GM23248 (cell line): ENCODE results near the gene TNFAIP3. TPM values are rescaled to one million over a fixed set of nuclear protein-coding genes. Genes with fewer than 3 reads are reported as not detected.

ENCODE experiments used
- DNase-seq: peaks from one replicate; pipeline ENCODE4 v3.0.0-alpha.2; 2015
- H2AFZ ChIP-seq: fragments of 200-600 bp; sonication (generic); 2 replicates; pipeline ENCODE4 v1.6.1; 2016; ENCODE audit warnings: antibody characterized with exemption
- H3F3A ChIP-seq: fragments of 200-600 bp; sonication (generic); 2 replicates; pipeline ENCODE4 v1.6.1; 2016; ENCODE audit warnings: mild to moderate bottlenecking, antibody characterized with exemption, mixed run types; ENCODE audit not compliant: insufficient read depth
- H3K27ac ChIP-seq: fragments of 200-600 bp; sonication (generic); 2 replicates; pipeline ENCODE4 v1.5.1; 2016; ENCODE audit warnings: mild to moderate bottlenecking
- H3K27me3 ChIP-seq: fragments of 200-600 bp; sonication (generic); replicated peaks from 2 replicates; pipeline ENCODE4 v1.6.1; 2016; ENCODE audit warnings: mild to moderate bottlenecking; ENCODE audit not compliant: insufficient read depth
- H3K36me3 ChIP-seq: fragments of 200-600 bp; sonication (generic); 2 replicates; pipeline ENCODE4 v1.6.1; 2016; ENCODE audit warnings: low read depth, mild to moderate bottlenecking
- H3K4me1 ChIP-seq: fragments of 200-600 bp; sonication (generic); 2 replicates; pipeline ENCODE4 v1.6.1; 2016; ENCODE audit warnings: mild to moderate bottlenecking; ENCODE audit not compliant: insufficient read depth
- H3K4me2 ChIP-seq: fragments of 200-600 bp; sonication (generic); one replicate; pipeline ENCODE4 v1.6.1; 2016; ENCODE audit warnings: mild to moderate bottlenecking; ENCODE audit not compliant: unreplicated experiment
- H3K4me3 ChIP-seq: fragments of 200-600 bp; sonication (generic); 2 replicates; pipeline ENCODE4 v1.5.1; 2016; ENCODE audit warnings: mild to moderate bottlenecking
- H3K79me2 ChIP-seq: fragments of 200-600 bp; sonication (generic); 2 replicates; pipeline ENCODE4 v1.6.1; 2016; ENCODE audit warnings: mild to moderate bottlenecking; ENCODE audit not compliant: insufficient read depth
- H3K9ac ChIP-seq: fragments of 200-600 bp; sonication (generic); 2 replicates; pipeline ENCODE4 v1.6.1; 2016; ENCODE audit warnings: mild to moderate bottlenecking
- H3K9me2 ChIP-seq: fragments of 200-600 bp; sonication (generic); 2 replicates; pipeline ENCODE4 v1.6.1; 2016; ENCODE audit warnings: mixed run types, mild to moderate bottlenecking, moderate library complexity; ENCODE audit not compliant: insufficient read depth
- H3K9me3 ChIP-seq: fragments of 200-600 bp; sonication (generic); one replicate; pipeline ENCODE4 v1.6.1; 2017; ENCODE audit warnings: low read depth
- H4K20me1 ChIP-seq: fragments of 200-600 bp; sonication (generic); 2 replicates; pipeline ENCODE4 v1.6.0; 2016; ENCODE audit not compliant: insufficient read depth
- EZH2 ChIP-seq: fragments of 200-600 bp; sonication (generic); IDR thresholded peaks from 2 replicates; pipeline ENCODE4 v1.6.1; 2018; ENCODE audit warnings: antibody characterized with exemption, mild to moderate bottlenecking; ENCODE audit not compliant: insufficient read depth, poor library complexity, severe bottlenecking
- EZH2phosphoT487 ChIP-seq: fragments of 200-600 bp; sonication (generic); IDR thresholded peaks from 2 replicates; pipeline ENCODE4 v1.6.1; 2018; ENCODE audit warnings: antibody characterized with exemption, moderate library complexity, mild to moderate bottlenecking, low read depth; ENCODE audit not compliant: insufficient read depth
- WGBS, 2 experiments: methylation state at CpG; one replicate each; pipeline ENCODE4 v1.1.6; 2015 to 2017; ENCODE audit warnings: low lambda C conversion rate in 2 of 2, low coverage in 1 of 2; ENCODE audit errors: missing lambda C conversion rate in 2 of 2; 5-methylcytosine and 5-hydroxymethylcytosine counted together
- in situ Hi-C: fragments of 300-500 bp; cut with MboI; formaldehyde crosslinking; loops from 2 replicates; pipeline ENCODE4 v1.15.0; 2020
- polyA plus RNA-seq: library from polyadenylated mRNA; unstranded; fragments of >200 nt; fragmentation: Nextera tagmentation; extraction: Ambion mirVana; gene quantifications from 2 replicates; pipeline ENCODE4 v1.2.1, GENCODE V29; 2016
- total RNA-seq: library from RNA; depleted of rRNA; stranded (reverse); fragments of >200 nt; shearing (Covaris generic); gene quantifications from 2 replicates; pipeline ENCODE4 v1.2.3, GENCODE V29; 2014

TNFAIP3 gene
- total and polyA plus RNA-seq, 2 experiments from 2014 or later: 2.7 to 6.3 TPM

- Histone ChIP-seq H3K4me3 (no peak overlapping the region), H3K27ac (no peak overlapping the region), H2AFZ (no peak overlapping the region), H3K9me3 (no peaks in the 10 kb centered on the region), H3K9me2 (no peaks in the 10 kb centered on the region), H3K4me2 (no peak overlapping the region), H4K20me1 (no peaks in the 10 kb centered on the region), H3K36me3 (no peaks in the 10 kb centered on the region), H3K79me2 (no peaks in the 10 kb centered on the region), H3K27me3 (no peaks in the 10 kb centered on the region), H3F3A (no peaks in the 10 kb centered on the region), H3K4me1 (peaks cover 10% of the 10 kb centered on the region), H3K9ac (no peak overlapping the region)
- no peak for TF ChIP-seq EZH2
- TF ChIP-seq EZH2phosphoT487: no peak
- DNase-seq: no peak
- in situ Hi-C loops: no loop called here
Measured at GRCh38 chr6:137913996-137914529, 47.0 kb downstream of the TNFAIP3 start.

- H3K79me2 ChIP-seq: no peaks in the 10 kb centered on the region
- in situ Hi-C loops: no loop called here
Measured at GRCh38 chr6:137914530-137915193, 47.6 kb downstream of the TNFAIP3 start.

GRCh38 chr6:137915790-137916189, 48.7 kb downstream of the TNFAIP3 start:
- no peaks in the 10 kb centered on the region for H3K27me3 ChIP-seq
- H2AFZ ChIP-seq: no peak overlapping the region
- TF ChIP-seq EZH2 (no peak), EZH2phosphoT487 (no peak)
- no peaks in the 10 kb centered on the region for H3K36me3 ChIP-seq
- no peaks in the 10 kb centered on the region for H3K79me2 ChIP-seq
- WGBS, 2 experiments: 76 to 79% methylated on average over 4 of the region's 4 CpGs
- DNase-seq: no peak
- H3K4me1 ChIP-seq: peaks cover 3% of the 10 kb centered on the region
- H3K9ac ChIP-seq: no peak overlapping the region
- H4K20me1 ChIP-seq: no peaks in the 10 kb centered on the region
- in situ Hi-C loops: no loop called here
- H3K9me3 ChIP-seq: no peaks in the 10 kb centered on the region
- no peak overlapping the region for H3K4me2 ChIP-seq
- no peaks in the 10 kb centered on the region for H3F3A ChIP-seq
- H3K27ac ChIP-seq: no peak overlapping the region
- no peak overlapping the region for H3K4me3 ChIP-seq
- H3K9me2 ChIP-seq: no peaks in the 10 kb centered on the region

More at GRCh38 chr6:137914530-137915193, 47.6 kb downstream of the TNFAIP3 start:
- 90 to 92% methylated on average over 4 of the region's 4 CpGs for WGBS, 2 experiments
- H3K4me2 ChIP-seq: no peak overlapping the region
- no peak overlapping the region for H2AFZ ChIP-seq
- no peaks in the 10 kb centered on the region for H3K9me3 ChIP-seq
- H3K9me2 ChIP-seq: no peaks in the 10 kb centered on the region
- H3K27ac ChIP-seq: no peak overlapping the region
- no peaks in the 10 kb centered on the region for H3K27me3 ChIP-seq
- no peaks in the 10 kb centered on the region for H3F3A ChIP-seq
- H3K36me3 ChIP-seq: no peaks in the 10 kb centered on the region
- H3K4me1 ChIP-seq: peaks cover 10% of the 10 kb centered on the region
- no peak overlapping the region for H3K4me3 ChIP-seq
- TF ChIP-seq EZH2phosphoT487: no peak
- TF ChIP-seq EZH2: no peak
- H4K20me1 ChIP-seq: no peaks in the 10 kb centered on the region
- DNase-seq: no peak
- H3K9ac ChIP-seq: no peak overlapping the region

- H4K20me1 ChIP-seq: no peaks in the 10 kb centered on the region
- TF ChIP-seq EZH2phosphoT487 (no peak), EZH2 (no peak)
Measured at GRCh38 chr6:137917551-137918325, 50.7 kb downstream of the TNFAIP3 start.

More at GRCh38 chr6:137917551-137918325, 50.7 kb downstream of the TNFAIP3 start:
- no peaks in the 10 kb centered on the region for H3K9me3 ChIP-seq
- no peak overlapping the region for H2AFZ ChIP-seq
- H3F3A ChIP-seq: no peaks in the 10 kb centered on the region
- no peak overlapping the region for H3K27ac ChIP-seq
- WGBS, 2 experiments: 94 to 100% methylated on average over 1 of the region's 1 CpG
- no peak overlapping the region for H3K4me3 ChIP-seq
- no peaks in the 10 kb centered on the region for H3K9me2 ChIP-seq
- H3K9ac ChIP-seq: no peak overlapping the region
- H3K79me2 ChIP-seq: no peaks in the 10 kb centered on the region
- in situ Hi-C loops: no loop called here
- H3K4me1 ChIP-seq: no peaks in the 10 kb centered on the region
- H3K27me3 ChIP-seq: no peaks in the 10 kb centered on the region
- DNase-seq: no peak
- no peaks in the 10 kb centered on the region for H3K36me3 ChIP-seq
- H3K4me2 ChIP-seq: no peak overlapping the region
